GM12873 (cell line): ENCODE measurements around the gene DNMBP.

Experiments used
- TF ChIP-seq, protein P1 (sequence below): IDR thresholded peaks from 2 replicates; pipeline ENCODE4 v1.5.1; 2012; ENCODE audit warnings: low read depth, mild to moderate bottlenecking, moderate library complexity, low read length, control low read depth; ENCODE audit not compliant: insufficient read depth; ENCODE audit errors: missing control alignments

Gene DNMBP

DNA sequence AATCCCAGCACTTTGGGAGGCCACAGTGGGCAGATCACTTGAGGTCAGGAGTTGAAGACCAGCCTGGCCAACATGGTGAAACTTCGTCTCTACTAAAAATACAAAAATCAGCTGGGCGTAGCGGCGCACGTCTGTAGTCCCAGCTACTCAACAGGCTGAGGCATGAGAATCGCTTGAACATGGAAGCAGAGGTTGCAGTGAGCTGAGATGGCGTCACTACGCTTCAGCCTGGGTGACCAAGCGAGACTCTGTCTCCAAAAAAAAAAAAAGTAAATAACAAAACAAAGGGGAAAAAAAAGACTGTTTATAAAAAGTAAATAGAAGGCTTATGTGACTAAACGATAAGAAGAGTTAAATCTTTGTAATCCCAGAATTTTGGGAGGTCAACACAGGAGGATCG is 15.0 kb upstream of the DNMBP start:
- TF ChIP-seq, protein P1, sequence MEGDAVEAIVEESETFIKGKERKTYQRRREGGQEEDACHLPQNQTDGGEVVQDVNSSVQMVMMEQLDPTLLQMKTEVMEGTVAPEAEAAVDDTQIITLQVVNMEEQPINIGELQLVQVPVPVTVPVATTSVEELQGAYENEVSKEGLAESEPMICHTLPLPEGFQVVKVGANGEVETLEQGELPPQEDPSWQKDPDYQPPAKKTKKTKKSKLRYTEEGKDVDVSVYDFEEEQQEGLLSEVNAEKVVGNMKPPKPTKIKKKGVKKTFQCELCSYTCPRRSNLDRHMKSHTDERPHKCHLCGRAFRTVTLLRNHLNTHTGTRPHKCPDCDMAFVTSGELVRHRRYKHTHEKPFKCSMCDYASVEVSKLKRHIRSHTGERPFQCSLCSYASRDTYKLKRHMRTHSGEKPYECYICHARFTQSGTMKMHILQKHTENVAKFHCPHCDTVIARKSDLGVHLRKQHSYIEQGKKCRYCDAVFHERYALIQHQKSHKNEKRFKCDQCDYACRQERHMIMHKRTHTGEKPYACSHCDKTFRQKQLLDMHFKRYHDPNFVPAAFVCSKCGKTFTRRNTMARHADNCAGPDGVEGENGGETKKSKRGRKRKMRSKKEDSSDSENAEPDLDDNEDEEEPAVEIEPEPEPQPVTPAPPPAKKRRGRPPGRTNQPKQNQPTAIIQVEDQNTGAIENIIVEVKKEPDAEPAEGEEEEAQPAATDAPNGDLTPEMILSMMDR = no peak

DNA sequence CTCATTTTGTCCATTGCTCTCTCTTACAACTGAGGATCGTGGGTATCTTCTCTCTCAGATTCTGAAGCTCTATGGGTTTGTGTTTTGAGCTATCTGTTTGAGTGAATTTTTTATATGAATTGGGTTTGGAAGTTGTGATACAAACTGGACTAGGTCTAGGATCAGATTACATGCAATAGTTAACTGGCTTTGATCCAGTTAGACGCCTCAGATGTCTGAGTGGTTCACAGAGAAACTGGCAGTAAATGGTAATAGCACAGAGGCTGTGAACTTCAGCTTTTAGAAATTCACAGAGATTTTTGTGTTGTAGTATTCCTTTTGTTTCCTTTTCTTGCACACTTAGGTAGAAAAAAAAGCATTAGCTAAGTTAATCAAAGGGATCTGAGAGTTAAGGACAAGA is 12.7 kb upstream of the DNMBP start:
- TF ChIP-seq, protein P1 = no peak

DNA sequence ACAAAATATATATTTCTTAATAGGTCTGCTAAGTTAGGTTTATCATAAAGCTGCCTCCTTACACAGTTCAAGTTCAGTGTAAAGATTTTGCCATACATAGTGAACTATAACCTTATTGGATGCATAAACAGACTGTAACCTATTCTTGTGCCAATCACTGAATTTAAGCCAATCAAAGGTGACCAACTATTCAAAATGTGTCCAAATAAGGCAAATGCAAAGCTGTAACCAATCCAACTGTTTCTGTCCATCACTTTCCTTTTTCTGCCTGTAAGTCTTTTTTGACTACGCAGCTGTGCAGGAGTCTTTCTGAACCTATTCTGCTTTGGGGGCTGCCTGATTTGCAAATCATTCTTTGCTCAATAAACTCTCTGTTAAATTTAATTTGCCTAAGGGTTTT is 11.6 kb upstream of the DNMBP start:
- TF ChIP-seq, protein P1 = no peak

DNA sequence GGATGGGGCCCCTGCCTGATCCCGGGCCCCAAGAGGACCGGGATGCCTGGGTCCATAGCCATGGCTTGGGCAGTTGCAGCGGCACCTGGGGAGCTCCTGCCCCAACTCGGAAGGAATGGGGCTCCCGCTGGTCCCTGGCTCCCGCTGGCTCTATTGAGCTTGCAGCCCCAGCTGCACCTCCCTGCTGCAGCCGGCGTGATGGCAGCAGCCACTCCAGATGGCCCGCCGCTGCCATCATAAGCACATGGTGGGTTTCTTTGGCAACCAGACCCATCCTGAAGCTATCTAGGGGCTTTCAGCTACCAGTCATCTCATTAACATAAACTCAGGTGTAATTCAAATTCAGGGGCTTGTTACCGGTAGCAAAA is 11.1 kb upstream of the DNMBP start:
- TF ChIP-seq, protein P1 = no peak

DNA sequence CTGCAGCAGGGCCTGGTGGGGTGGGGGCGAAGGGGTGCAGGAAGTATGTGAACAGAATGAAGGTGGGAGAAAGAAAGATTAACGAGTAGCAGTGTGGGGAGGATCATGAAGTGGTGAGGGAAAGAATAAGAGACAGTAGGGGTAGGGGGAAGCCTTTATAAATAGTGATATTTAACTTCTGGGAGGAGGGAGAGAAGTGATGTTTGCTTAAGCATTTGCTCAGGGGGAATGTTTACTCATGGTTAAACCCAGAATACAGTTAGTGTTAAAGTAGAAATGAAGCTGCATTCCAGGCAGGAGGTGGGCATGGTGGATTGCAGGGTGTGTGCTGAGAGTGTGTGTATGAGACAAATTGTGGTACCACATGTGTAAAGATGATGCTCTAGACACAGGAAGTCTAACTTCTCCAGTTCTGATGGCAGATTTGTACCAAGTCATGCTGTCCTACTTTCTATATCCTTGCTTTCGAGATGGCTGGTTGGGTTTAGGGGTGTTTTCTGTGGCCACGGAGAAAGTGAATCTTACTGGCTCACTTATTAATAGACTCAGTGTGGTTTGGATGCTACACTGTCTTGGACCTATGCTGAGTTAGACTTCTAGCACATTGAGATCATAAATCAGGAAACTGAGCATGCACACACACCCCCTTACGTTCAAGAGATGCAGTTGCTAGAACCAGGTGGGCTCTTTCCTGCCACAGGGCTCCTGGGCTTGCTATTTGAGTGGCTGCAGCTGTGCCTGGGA is 10.6 kb upstream of the DNMBP start:
- TF ChIP-seq, protein P1 = peak; percentile 34

DNA sequence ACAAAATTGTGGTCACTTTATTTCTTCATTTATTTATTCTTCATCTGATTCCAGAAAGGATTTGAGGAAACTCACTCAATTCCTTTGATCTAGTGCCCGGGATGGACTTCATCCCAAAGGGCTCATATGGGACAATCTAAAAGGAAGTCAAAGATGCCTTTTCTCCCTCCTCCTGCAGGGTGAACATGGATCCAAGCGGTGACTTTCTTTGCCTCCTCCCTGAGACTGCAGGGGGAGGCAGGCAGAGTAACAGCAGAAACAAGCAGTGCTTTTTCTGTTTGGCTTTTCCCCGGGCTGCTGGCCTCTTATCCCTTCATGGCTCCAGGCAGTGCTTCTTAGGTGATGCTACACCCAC is 10.0 kb upstream of the DNMBP start:
- TF ChIP-seq, protein P1 = no peak

DNA sequence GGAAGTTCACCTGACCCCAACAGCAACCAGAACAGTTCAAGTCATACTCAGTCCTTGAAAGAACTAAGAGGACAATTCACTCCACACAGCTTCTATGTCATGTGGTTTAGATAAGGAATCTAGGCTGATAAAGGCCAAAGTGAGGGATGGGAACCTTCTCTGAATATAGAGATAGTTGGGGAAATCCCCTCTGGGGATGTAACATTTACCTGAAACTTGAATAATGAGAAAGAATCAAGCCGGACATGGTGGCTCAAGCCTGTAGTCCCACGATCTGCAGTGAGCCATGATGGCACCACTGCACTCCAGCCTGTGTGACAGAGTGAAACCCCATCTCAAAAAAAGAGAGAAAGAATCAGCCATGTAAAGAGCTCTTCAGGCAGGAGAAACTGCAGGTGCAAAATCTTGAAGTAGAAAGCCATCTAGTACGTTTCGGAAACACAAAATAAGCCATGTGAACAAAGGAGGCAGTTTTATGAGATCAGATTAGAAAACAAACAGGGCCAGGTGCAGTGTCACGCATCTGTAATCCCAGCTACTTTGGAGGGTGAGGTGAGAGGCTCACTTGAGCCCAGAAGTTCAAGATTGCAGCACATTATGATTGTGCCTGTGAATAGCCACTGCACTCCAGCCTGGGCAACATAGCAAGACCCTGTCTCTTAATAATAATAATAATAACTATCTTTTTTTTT is 4.5 kb upstream of the DNMBP start:
- TF ChIP-seq, protein P1 = no peak
